ENCODE data around the gene ARHGEF7.
"Not testable (repeated sequence)": the region's sequence is repeated elsewhere in the genome, so short reads cannot be mapped to it uniquely, and the experiment has no call there.

The ARHGEF7 gene

GRCh38 chr13:111115061-111115964 is at the start of gene ARHGEF7:
Gene ARHGEF7, plus strand, starts transcription at chr13:111115310. Its CDS starts 217 bp downstream, at chr13:111115527.
- ATAC-seq, result peak; percentile 16
- Mint-ChIP-seq H3K9me3 (no peaks in the 10 kb centered on the region), H3K4me1 (peaks cover 12% of the 10 kb centered on the region), H3K36me3 (ENCODE audit: low read depth) (no peaks in the 10 kb centered on the region), H3K27me3 (peaks cover 72% of the 10 kb centered on the region), H3K4me3 (peak within 1 kb of the TSS; percentile 83), H3K27ac (peak within 1 kb of the TSS; percentile 54)
- DNase-seq, result no peak

- H3K36me3 Mint-ChIP-seq (ENCODE audit: low read depth), result no peaks in the 10 kb centered on the region
- ATAC-seq, result no peak
- peaks cover 2% of the 10 kb centered on the region for H3K9me3 Mint-ChIP-seq
- no peak for DNase-seq
- no peak overlapping the region for H3K27ac Mint-ChIP-seq
- H3K4me3 Mint-ChIP-seq, result no peak overlapping the region
- peaks cover 37% of the 10 kb centered on the region for H3K27me3 Mint-ChIP-seq
- peaks cover 5% of the 10 kb centered on the region for H3K4me1 Mint-ChIP-seq
Measured at GRCh38 chr13:111065698-111066097, 49.4 kb upstream of the ARHGEF7 start.

GRCh38 chr13:111066544-111066943 is 48.6 kb upstream of the ARHGEF7 start:
- H3K36me3 Mint-ChIP-seq (ENCODE audit: low read depth), result peaks cover 2% of the 10 kb centered on the region
- H3K27ac Mint-ChIP-seq, result no peak overlapping the region
- DNase-seq (no peak), ATAC-seq (no peak)
- peak overlapping the region; percentile 66 for H3K4me3 Mint-ChIP-seq
- H3K4me1 Mint-ChIP-seq, result peaks cover 5% of the 10 kb centered on the region
- H3K27me3 Mint-ChIP-seq, result peaks cover 38% of the 10 kb centered on the region
- peaks cover 9% of the 10 kb centered on the region for H3K9me3 Mint-ChIP-seq

GRCh38 chr13:111068009-111068350 is 47.1 kb upstream of the ARHGEF7 start:
- Mint-ChIP-seq H3K36me3 (ENCODE audit: low read depth) (peaks cover 6% of the 10 kb centered on the region), H3K27me3 (peaks cover 41% of the 10 kb centered on the region), H3K4me3 (peak overlapping the region; percentile 71), H3K9me3 (peaks cover 18% of the 10 kb centered on the region), H3K27ac (peak overlapping the region; percentile 25), H3K4me1 (peaks cover 5% of the 10 kb centered on the region)
- no peak for DNase-seq
- ATAC-seq, result no peak

- H3K27ac Mint-ChIP-seq, result not testable (repeated sequence)
Measured at GRCh38 chr13:111071120-111071519, 44.0 kb upstream of the ARHGEF7 start.

GRCh38 chr13:111071526-111071925 is 43.6 kb upstream of the ARHGEF7 start:
- H3K9me3 Mint-ChIP-seq, result peaks cover 35% of the 10 kb centered on the region
- H3K36me3 Mint-ChIP-seq (ENCODE audit: low read depth); H3K4me3 Mint-ChIP-seq; H3K27ac Mint-ChIP-seq; DNase-seq; H3K4me1 Mint-ChIP-seq; ATAC-seq: not testable (repeated sequence)
- peaks cover 15% of the 10 kb centered on the region for H3K27me3 Mint-ChIP-seq

More at GRCh38 chr13:111071120-111071519, 44.0 kb upstream of the ARHGEF7 start:
- Mint-ChIP-seq H3K9me3 (peaks cover 35% of the 10 kb centered on the region), H3K27me3 (peaks cover 19% of the 10 kb centered on the region)
- not testable (repeated sequence) for H3K4me3 Mint-ChIP-seq; H3K4me1 Mint-ChIP-seq; ATAC-seq; DNase-seq; H3K36me3 Mint-ChIP-seq (ENCODE audit: low read depth)

- Mint-ChIP-seq H3K27me3 (peaks cover 8% of the 10 kb centered on the region), H3K4me1 (no peaks in the 10 kb centered on the region), H3K36me3 (ENCODE audit: low read depth) (peaks cover 6% of the 10 kb centered on the region), H3K4me3 (no peak overlapping the region), H3K9me3 (peaks cover 35% of the 10 kb centered on the region), H3K27ac (no peak overlapping the region)
- ATAC-seq (no peak), DNase-seq (no peak)
Measured at GRCh38 chr13:111074826-111075225, 40.3 kb upstream of the ARHGEF7 start.

- ATAC-seq (no peak), DNase-seq (no peak)
- no peaks in the 10 kb centered on the region for H3K4me1 Mint-ChIP-seq
- peaks cover 26% of the 10 kb centered on the region for H3K9me3 Mint-ChIP-seq
- H3K27me3 Mint-ChIP-seq, result peaks cover 4% of the 10 kb centered on the region
- H3K4me3 Mint-ChIP-seq, result no peak overlapping the region
- H3K36me3 Mint-ChIP-seq (ENCODE audit: low read depth), result peaks cover 4% of the 10 kb centered on the region
- H3K27ac Mint-ChIP-seq, result no peak overlapping the region
Measured at GRCh38 chr13:111076155-111077013, 38.7 kb upstream of the ARHGEF7 start.

GRCh38 chr13:111079375-111079774 is 35.7 kb upstream of the ARHGEF7 start:
- no peak overlapping the region for H3K27ac Mint-ChIP-seq
- DNase-seq, result no peak
- no peak for ATAC-seq

GRCh38 chr13:111080642-111081041 is 34.5 kb upstream of the ARHGEF7 start:
- peaks cover 2% of the 10 kb centered on the region for H3K27me3 Mint-ChIP-seq
- no peak for ATAC-seq
- no peak overlapping the region for H3K4me3 Mint-ChIP-seq
- H3K36me3 Mint-ChIP-seq (ENCODE audit: low read depth), result no peaks in the 10 kb centered on the region
- no peaks in the 10 kb centered on the region for H3K9me3 Mint-ChIP-seq
- no peak overlapping the region for H3K27ac Mint-ChIP-seq
- DNase-seq, result no peak
- no peaks in the 10 kb centered on the region for H3K4me1 Mint-ChIP-seq

More at GRCh38 chr13:111079375-111079774, 35.7 kb upstream of the ARHGEF7 start:
- Mint-ChIP-seq H3K4me1 (no peaks in the 10 kb centered on the region), H3K36me3 (ENCODE audit: low read depth) (no peaks in the 10 kb centered on the region), H3K9me3 (peaks cover 10% of the 10 kb centered on the region), H3K27me3 (peaks cover 2% of the 10 kb centered on the region), H3K4me3 (no peak overlapping the region)

- no peak overlapping the region for H3K27ac Mint-ChIP-seq
- no peak overlapping the region for H3K4me3 Mint-ChIP-seq
- H3K4me1 Mint-ChIP-seq, result no peaks in the 10 kb centered on the region
- peaks cover 7% of the 10 kb centered on the region for H3K27me3 Mint-ChIP-seq
- no peak for ATAC-seq
- no peak for DNase-seq
- H3K36me3 Mint-ChIP-seq (ENCODE audit: low read depth), result no peaks in the 10 kb centered on the region
- H3K9me3 Mint-ChIP-seq, result no peaks in the 10 kb centered on the region
Measured at GRCh38 chr13:111082240-111082639, 32.9 kb upstream of the ARHGEF7 start.

GRCh38 chr13:111082769-111083168 is 32.3 kb upstream of the ARHGEF7 start:
- not testable (repeated sequence) for H3K27ac Mint-ChIP-seq; H3K4me1 Mint-ChIP-seq; H3K9me3 Mint-ChIP-seq; H3K36me3 Mint-ChIP-seq (ENCODE audit: low read depth); ATAC-seq; H3K4me3 Mint-ChIP-seq; DNase-seq; H3K27me3 Mint-ChIP-seq

GRCh38 chr13:111083693-111084092 is 31.4 kb upstream of the ARHGEF7 start:
- H3K4me1 Mint-ChIP-seq; ATAC-seq; H3K9me3 Mint-ChIP-seq; H3K4me3 Mint-ChIP-seq; H3K27ac Mint-ChIP-seq; H3K27me3 Mint-ChIP-seq; DNase-seq; H3K36me3 Mint-ChIP-seq (ENCODE audit: low read depth): not testable (repeated sequence)

- Mint-ChIP-seq H3K36me3 (ENCODE audit: low read depth) (no peaks in the 10 kb centered on the region), H3K27ac (no peak overlapping the region), H3K9me3 (no peaks in the 10 kb centered on the region), H3K4me1 (no peaks in the 10 kb centered on the region), H3K27me3 (peaks cover 9% of the 10 kb centered on the region), H3K4me3 (no peak overlapping the region)
- DNase-seq (no peak), ATAC-seq (no peak)
Measured at GRCh38 chr13:111090169-111090568, 24.9 kb upstream of the ARHGEF7 start.

GRCh38 chr13:111092685-111093084 is 22.4 kb upstream of the ARHGEF7 start:
- Mint-ChIP-seq H3K27me3 (peaks cover 19% of the 10 kb centered on the region), H3K4me3 (no peak overlapping the region), H3K36me3 (ENCODE audit: low read depth) (no peaks in the 10 kb centered on the region), H3K4me1 (no peaks in the 10 kb centered on the region), H3K27ac (no peak overlapping the region), H3K9me3 (no peaks in the 10 kb centered on the region)
- ATAC-seq (no peak), DNase-seq (no peak)
